ENCODE data around the gene SDK1.

SDK1 gene

GRCh38 chr7:3884543-3884942 lies 583.5 kb downstream of the SDK1 start:
- TF ChIP-seq, protein P1, sequence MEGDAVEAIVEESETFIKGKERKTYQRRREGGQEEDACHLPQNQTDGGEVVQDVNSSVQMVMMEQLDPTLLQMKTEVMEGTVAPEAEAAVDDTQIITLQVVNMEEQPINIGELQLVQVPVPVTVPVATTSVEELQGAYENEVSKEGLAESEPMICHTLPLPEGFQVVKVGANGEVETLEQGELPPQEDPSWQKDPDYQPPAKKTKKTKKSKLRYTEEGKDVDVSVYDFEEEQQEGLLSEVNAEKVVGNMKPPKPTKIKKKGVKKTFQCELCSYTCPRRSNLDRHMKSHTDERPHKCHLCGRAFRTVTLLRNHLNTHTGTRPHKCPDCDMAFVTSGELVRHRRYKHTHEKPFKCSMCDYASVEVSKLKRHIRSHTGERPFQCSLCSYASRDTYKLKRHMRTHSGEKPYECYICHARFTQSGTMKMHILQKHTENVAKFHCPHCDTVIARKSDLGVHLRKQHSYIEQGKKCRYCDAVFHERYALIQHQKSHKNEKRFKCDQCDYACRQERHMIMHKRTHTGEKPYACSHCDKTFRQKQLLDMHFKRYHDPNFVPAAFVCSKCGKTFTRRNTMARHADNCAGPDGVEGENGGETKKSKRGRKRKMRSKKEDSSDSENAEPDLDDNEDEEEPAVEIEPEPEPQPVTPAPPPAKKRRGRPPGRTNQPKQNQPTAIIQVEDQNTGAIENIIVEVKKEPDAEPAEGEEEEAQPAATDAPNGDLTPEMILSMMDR (IDR thresholded peaks at IDR 0.05; ENCODE audit: control insufficient read depth, extremely low read depth, insufficient read depth): no peak
- no peak overlapping the region for H3K4me3 ChIP-seq (ENCODE audit: low read depth, low read length)
- no peak for DNase-seq (ENCODE audit: low read depth)

- no peak overlapping the region for H3K4me3 ChIP-seq (ENCODE audit: low read depth, low read length)
- TF ChIP-seq, protein P1 (IDR thresholded peaks at IDR 0.05; ENCODE audit: control insufficient read depth, extremely low read depth, insufficient read depth): no peak
- DNase-seq (ENCODE audit: low read depth): no peak
Observed at GRCh38 chr7:3887096-3887690, 586.1 kb downstream of the SDK1 start.

GRCh38 chr7:3888096-3888495 lies 587.0 kb downstream of the SDK1 start:
- H3K4me3 ChIP-seq (ENCODE audit: low read depth, low read length): no peak overlapping the region
- no peak for DNase-seq (ENCODE audit: low read depth)
- TF ChIP-seq, protein P1 (IDR thresholded peaks at IDR 0.05; ENCODE audit: control insufficient read depth, extremely low read depth, insufficient read depth): no peak

DNA sequence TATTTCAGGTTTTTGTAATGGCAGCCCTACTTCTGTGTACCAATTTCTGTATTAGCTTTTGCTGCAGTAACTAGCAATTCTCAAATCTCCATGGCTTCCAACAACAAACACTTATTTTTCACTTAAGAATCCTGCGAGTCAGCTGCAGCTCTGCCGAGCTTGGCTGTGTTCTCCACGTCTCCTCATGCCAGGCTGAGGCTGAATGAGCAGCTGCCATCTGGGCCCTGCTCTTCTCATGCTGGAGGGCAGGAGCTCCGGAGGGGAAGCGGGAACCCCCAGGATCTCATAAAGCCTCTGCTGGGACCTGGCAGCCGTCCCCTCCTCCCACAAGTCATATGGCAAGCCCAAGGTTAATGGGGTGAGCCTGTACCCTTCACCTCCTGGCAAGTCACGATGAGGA lies 591.1 kb downstream of the SDK1 start:
- DNase-seq (ENCODE audit: low read depth): no peak
- TF ChIP-seq, protein P1 (IDR thresholded peaks at IDR 0.05; ENCODE audit: control insufficient read depth, extremely low read depth, insufficient read depth): no peak
- no peak overlapping the region for H3K4me3 ChIP-seq (ENCODE audit: low read depth, low read length)

DNA sequence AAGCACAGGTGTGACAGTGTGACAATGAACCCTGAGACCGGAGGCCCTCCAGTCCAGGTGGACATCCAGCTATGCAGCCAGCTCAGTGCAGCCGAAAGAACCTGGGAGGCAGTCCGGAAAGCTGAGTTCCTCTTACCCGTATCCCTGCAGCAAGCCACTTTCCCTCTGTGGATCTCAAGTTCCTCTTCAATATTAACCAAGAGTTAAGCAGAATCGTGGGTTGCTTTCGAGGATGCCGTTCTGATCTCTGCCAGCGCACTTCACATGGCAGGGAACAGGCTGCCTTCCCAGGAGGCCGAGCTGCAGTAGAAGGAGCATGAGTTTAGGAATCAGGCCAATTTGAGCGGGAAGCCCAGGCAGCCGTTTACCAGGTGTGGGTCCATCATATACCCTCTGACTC lies 591.6 kb downstream of the SDK1 start:
- no peak for DNase-seq (ENCODE audit: low read depth)
- H3K4me3 ChIP-seq (ENCODE audit: low read depth, low read length): no peak overlapping the region
- TF ChIP-seq, protein P1 (IDR thresholded peaks at IDR 0.05; ENCODE audit: control insufficient read depth, extremely low read depth, insufficient read depth): no peak

GRCh38 chr7:3893151-3893788 lies 592.2 kb downstream of the SDK1 start:
- H3K4me3 ChIP-seq (ENCODE audit: low read depth, low read length): no peak overlapping the region
- TF ChIP-seq, protein P1 (IDR thresholded peaks at IDR 0.05; ENCODE audit: control insufficient read depth, extremely low read depth, insufficient read depth): no peak
- DNase-seq (ENCODE audit: low read depth): no peak

GRCh38 chr7:3893789-3894153 lies 592.7 kb downstream of the SDK1 start:
- TF ChIP-seq, protein P1 (IDR thresholded peaks at IDR 0.05; ENCODE audit: control insufficient read depth, extremely low read depth, insufficient read depth): no peak
- H3K4me3 ChIP-seq (ENCODE audit: low read depth, low read length): no peak overlapping the region
- no peak for DNase-seq (ENCODE audit: low read depth)
